Gastrocnemius medialis (tissue), 4 donors: ENCODE measurements around the gene ATP1B3.

ENCODE experiments used
- CTCF ChIP-seq, 5 experiments: fragments of 450-650 bp in 3 of 5; fragments of 200-600 bp in 2 of 5; sonication (generic) in 2 of 5; IDR thresholded peaks in 4 of 5; conservative IDR thresholded peaks in 1 of 5; 1 replicate in 4 of 5; 2 replicates in 1 of 5; pipeline ENCODE4 v1.5.1; 2016 to 2019; ENCODE audit warnings: antibody characterized with exemption in 5 of 5, mild to moderate bottlenecking in 3 of 5, moderate library complexity in 3 of 5
- POLR2A ChIP-seq, 2 donors: fragments of 450-650 bp; IDR thresholded peaks; one replicate each; pipeline ENCODE4 v1.6.1; 2017; ENCODE audit warnings: antibody characterized with exemption in 2 of 2, mild to moderate bottlenecking in 2 of 2, moderate library complexity in 2 of 2

- TF ChIP-seq POLR2A (IDR thresholded peaks at IDR 0.05): no peak
- no peak for TF ChIP-seq CTCF (IDR thresholded peaks at IDR 0.05 in 4 of 5, conservative IDR thresholded peaks at IDR 0.05 in 1 of 5)
Measured at GRCh38 chr3:141834292-141834691, 42.2 kb upstream of the ATP1B3 start.
